Mucosa of descending colon (tissue), 3 donors: ENCODE results near the gene RSBN1L. TPM values are rescaled to one million over a fixed set of nuclear protein-coding genes. Genes with fewer than 3 reads are reported as not detected.

Source experiments
- ATAC-seq: fragments of 200-7000 bp; cut with Tn5 transposase; one replicate; pipeline ENCODE4 v1.9.1; 2020; ENCODE audit warnings: mild to moderate bottlenecking, moderate library complexity
- DNase-seq, 3 donors: peaks; one replicate each; pipeline ENCODE4 v3.0.0-alpha.2; 2020
- H3K36me3 ChIP-seq: fragments of 200-600 bp; one replicate; pipeline ENCODE4 v1.8.0; 2021; ENCODE audit warnings: low read depth, mild to moderate bottlenecking
- H3K4me1 ChIP-seq: fragments of 200-600 bp; one replicate; pipeline ENCODE4 v1.8.0; 2021; ENCODE audit warnings: low read depth, mild to moderate bottlenecking
- H3K4me3 ChIP-seq: fragments of 200-600 bp; one replicate; pipeline ENCODE4 v1.8.0; 2021; ENCODE audit warnings: mild to moderate bottlenecking
- H3K9me3 ChIP-seq: fragments of 200-600 bp; one replicate; pipeline ENCODE4 v1.8.0; 2021; ENCODE audit warnings: mild to moderate bottlenecking
- CTCF ChIP-seq: fragments of 200-600 bp; IDR thresholded peaks from one replicate; pipeline ENCODE4 v1.8.0; 2022; ENCODE audit warnings: antibody characterized with exemption, mild to moderate bottlenecking
- intact Hi-C, 2 donors: fragments of 100-400 bp; cut with DNase I in 1 of 2; cut with micrococcal nuclease in 1 of 2; formaldehyde crosslinking; loops; one replicate each; pipeline versions ENCODE4 v1.11.0 to v1.11.1; 2022; cut with DNase I, micrococcal nuclease
- total RNA-seq, 3 donors: library from RNA; stranded (reverse); fragmentation: NEBNext Ultra II Directional in 2 of 3; extraction: Animal tissue kit (Norgen Biotek cat#: 25700) in 2 of 3; gene quantifications; one replicate each; pipeline versions ENCODE4 v1.2.1 to v1.2.4, GENCODE V29; 2021 to 2023
- donor health status: DM: no; HTN: no; CAD: no; lungs with moderate emphysema.
- donor health status: DM: no; HTN: no; CAD: no.
- donor health status: DM: no; HTN: yes; CAD: no.

The RSBN1L gene
- total RNA-seq, 3 donors from 2014 or later = 19.1 to 31.5 (median 19.6) TPM

GRCh38 chr7:77813180-77813579, 116.9 kb downstream of the RSBN1L start:
- ATAC-seq = no peak
- no peak overlapping the region for H3K4me3 ChIP-seq
- intact Hi-C loops = no loop called here
- TF ChIP-seq CTCF = no peak
- peaks cover 3% of the 10 kb centered on the region for H3K9me3 ChIP-seq
- no peak for DNase-seq
- H3K36me3 ChIP-seq = no peaks in the 10 kb centered on the region
- no peaks in the 10 kb centered on the region for H3K4me1 ChIP-seq

DNA sequence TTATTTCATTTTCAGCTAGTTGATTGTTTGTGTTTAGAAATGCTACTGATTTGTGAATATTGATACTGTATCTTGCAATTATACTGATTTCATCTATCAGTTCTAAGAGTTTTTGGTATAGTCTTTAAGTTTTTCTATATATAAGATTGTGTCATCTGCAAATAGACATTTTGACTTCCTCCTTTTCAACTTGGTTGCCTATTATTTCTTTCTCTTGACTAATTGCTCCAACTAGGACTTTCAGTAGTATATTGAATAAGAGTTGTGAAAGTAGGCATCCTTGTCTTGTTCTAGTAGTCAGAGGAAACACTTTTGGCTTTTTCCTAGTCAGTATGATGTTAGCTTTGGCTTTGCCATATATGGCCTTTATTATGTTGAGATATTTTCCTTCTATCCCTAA, 122.8 kb downstream of the RSBN1L start:
- no peak overlapping the region for H3K4me3 ChIP-seq
- H3K36me3 ChIP-seq = no peaks in the 10 kb centered on the region
- DNase-seq (no peak), ATAC-seq (no peak)
- intact Hi-C loops = no loop called here
- H3K9me3 ChIP-seq = peaks cover 39% of the 10 kb centered on the region
- TF ChIP-seq CTCF = no peak
- no peaks in the 10 kb centered on the region for H3K4me1 ChIP-seq

DNA sequence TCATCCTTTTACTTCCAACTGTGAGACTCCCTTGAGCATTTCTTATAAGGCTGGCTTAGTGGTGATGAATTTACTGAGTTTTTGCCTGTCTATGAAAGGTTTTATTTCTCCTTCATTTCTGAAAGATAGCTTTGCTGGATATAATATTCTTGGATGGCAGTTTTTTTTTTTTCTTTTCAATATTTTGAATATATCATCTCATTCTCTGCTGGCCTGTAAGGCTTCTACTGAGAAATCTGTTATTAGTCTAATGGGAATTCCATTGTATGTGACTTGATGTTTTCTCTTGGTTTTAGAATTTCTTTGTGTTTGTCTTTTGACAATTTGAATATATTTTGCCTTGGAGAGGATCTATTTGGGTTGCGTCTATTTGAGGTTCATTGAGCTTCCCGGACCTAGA, 124.7 kb downstream of the RSBN1L start:
- H3K36me3 ChIP-seq = no peaks in the 10 kb centered on the region
- DNase-seq (no peak), ATAC-seq (no peak)
- H3K9me3 ChIP-seq = peaks cover 43% of the 10 kb centered on the region
- no peak overlapping the region for H3K4me3 ChIP-seq
- intact Hi-C loops = no loop called here
- H3K4me1 ChIP-seq = no peaks in the 10 kb centered on the region
- TF ChIP-seq CTCF = no peak

DNA sequence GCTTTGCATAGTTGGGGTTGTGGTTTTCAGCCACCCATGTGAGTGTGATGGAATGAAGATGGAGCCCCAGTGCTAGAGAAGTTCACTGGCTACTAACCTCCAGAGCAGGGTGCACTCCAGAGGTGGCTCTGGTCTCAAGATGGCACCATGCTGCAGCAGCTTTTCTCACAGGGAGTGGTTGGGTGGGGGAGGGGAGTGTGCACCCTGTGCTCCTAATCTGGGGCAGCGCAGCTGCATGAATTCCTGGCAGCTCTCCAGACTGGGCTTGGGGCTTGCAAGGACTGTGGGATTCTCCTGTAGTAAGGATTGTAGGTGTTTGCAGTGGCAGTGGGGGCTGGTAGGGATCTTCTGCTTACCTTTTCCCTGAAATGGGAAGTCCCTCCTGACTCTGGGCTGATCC, 126.0 kb downstream of the RSBN1L start:
- Histone ChIP-seq H3K4me1 (no peaks in the 10 kb centered on the region), H3K36me3 (no peaks in the 10 kb centered on the region), H3K9me3 (peaks cover 47% of the 10 kb centered on the region), H3K4me3 (no peak overlapping the region)
- DNase-seq = no peak
- intact Hi-C loops = no loop called here
- no peak for ATAC-seq
- no peak for TF ChIP-seq CTCF

DNA sequence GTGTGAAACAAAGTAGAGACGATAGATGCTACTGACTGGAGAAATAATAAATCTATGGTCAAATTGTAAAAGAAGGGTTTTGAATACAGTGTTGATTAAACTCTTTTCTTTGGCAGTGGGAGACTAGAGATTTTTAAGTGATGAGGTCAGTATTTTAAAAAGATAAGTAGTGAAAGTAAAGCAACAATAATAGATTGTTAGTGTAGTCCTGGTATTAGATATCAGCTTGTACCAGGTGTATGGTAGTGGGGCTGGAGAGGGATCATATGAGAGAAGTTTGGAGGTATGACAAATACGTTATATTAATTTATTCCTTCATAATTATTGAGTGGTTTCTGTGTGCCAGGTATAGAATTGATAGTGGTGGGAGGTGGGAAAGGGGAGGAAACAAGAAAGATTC, 127.5 kb downstream of the RSBN1L start:
- H3K36me3 ChIP-seq = no peaks in the 10 kb centered on the region
- H3K4me1 ChIP-seq = no peaks in the 10 kb centered on the region
- ATAC-seq = no peak
- peaks cover 43% of the 10 kb centered on the region for H3K9me3 ChIP-seq
- no peak for DNase-seq
- no peak for TF ChIP-seq CTCF
- intact Hi-C loops = no loop called here
- H3K4me3 ChIP-seq = no peak overlapping the region

- Histone ChIP-seq H3K4me3 (no peak overlapping the region), H3K36me3 (no peaks in the 10 kb centered on the region), H3K4me1 (no peaks in the 10 kb centered on the region), H3K9me3 (peaks cover 37% of the 10 kb centered on the region)
- no peak for TF ChIP-seq CTCF
- DNase-seq = no peak
- intact Hi-C loops = no loop called here
- ATAC-seq = no peak
These were observed 128.4 kb downstream of the RSBN1L start for GRCh38 chr7:77824636-77825035.
